ENCODE data around the gene RBM25. TPM values are rescaled to one million over a fixed set of nuclear protein-coding genes. Genes with fewer than 3 reads are reported as not detected.
A peak's percentile ranks its signal among the peaks of the same experiment; 100 is the strongest.
"Not testable (repeated sequence)": the region's sequence is repeated elsewhere in the genome, so short reads cannot be mapped to it uniquely, and the experiment has no call there.

The RBM25 gene
- total RNA-seq, 1 donor from 2014 or later = 22.7 TPM

DNA sequence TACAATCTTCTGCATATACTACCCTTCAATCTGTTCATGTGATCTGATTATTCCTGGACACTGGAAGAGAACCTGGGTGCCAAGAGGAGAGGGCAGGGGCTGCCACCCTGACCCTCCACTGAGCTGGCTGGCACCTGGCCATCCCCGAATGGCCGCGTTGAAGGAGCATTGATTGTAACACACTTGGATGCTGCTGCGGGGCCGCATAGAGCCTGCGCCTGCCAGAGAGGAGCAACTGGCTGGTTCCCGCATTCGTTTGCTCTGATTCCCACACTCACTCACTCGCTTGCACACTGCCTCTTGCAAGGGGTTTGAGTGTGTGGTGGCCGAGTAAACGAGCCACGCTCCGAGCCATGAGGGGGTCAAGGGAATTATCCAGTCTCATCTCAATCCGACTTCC, 110.4 kb downstream of the RBM25 start:
- DNase-seq (ENCODE audit: low read depth in 2 of 2) = no peak

DNA sequence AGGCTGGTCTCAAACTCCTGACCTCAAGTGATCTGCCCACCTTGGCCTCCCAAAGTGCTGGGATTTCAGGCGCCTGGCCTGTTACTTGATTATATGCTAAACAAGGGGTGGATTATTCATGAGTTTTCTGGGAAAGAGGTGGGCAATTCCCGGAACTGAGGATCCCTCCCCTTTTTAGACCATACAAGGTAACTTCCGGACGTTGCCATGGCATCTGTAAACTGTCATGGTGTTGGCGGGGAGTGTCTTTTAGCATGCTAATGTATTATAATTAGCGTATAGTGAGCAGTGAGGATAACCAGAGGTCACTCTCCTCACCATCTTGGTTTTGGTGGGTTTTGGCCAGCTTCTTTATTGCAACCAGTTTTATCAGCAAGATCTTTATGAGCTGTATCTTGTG, 111.5 kb downstream of the RBM25 start:
- not testable (repeated sequence) for DNase-seq (ENCODE audit: low read depth in 2 of 2)

DNA sequence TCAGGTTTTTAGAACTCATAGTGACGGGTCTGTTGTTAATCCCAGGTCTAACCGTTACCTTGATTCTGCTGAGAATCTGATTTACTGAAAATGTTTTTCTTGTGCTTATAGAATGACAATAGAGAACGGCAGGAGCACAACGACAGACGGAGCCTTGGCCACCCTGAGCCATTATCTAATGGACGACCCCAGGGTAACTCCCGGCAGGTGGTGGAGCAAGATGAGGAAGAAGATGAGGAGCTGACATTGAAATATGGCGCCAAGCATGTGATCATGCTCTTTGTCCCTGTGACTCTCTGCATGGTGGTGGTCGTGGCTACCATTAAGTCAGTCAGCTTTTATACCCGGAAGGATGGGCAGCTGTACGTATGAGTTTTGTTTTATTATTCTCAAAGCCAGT, 112.4 kb downstream of the RBM25 start:
- no peak for DNase-seq (ENCODE audit: low read depth in 2 of 2)

DNA sequence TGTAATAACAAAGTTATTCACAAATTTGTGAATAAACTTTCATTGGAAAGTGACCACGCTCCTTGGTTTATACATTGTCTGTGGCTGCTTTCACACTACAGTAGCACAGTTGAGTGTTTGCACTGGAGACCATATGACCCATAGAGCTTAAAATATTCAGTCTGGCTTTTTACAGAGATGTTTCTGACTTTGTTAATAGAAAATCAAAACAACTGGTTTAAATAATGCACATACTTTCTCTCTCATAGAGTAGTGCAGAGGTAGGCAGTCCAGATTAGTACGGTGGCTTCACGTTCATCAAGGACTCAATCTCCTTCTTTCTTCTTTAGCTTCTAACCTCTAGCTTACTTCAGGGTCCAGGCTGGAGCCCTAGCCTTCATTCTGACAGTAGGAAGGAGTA, 114.2 kb downstream of the RBM25 start:
- no peak for DNase-seq (ENCODE audit: low read depth in 2 of 2)

DNA sequence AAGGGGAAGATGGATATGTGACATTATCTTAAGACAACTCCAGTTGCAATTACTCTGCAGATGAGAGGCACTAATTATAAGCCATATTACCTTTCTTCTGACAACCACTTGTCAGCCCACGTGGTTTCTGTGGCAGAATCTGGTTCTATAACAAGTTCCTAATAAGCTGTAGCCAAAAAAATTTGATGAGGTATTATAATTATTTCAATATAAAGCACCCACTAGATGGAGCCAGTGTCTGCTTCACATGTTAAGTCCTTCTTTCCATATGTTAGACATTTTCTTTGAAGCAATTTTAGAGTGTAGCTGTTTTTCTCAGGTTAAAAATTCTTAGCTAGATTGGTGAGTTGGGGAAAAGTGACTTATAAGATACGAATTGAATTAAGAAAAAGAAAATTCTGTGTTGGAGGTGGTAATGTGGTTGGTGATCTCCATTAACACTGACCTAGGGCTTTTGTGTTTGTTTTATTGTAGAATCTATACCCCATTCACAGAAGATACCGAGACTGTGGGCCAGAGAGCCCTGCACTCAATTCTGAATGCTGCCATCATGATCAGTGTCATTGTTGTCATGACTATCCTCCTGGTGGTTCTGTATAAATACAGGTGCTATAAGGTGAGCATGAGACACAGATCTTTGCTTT, 114.9 kb downstream of the RBM25 start:
- peak; percentile 65 to 69 for DNase-seq (ENCODE audit: low read depth in 2 of 2)

Other genes with a start within 250 kb of the RBM25 start
- gene DPF3, start 164.4 kb upstream of the RBM25 start, total RNA-seq = 0.38 and 0.90 TPM in 2 replicates
- gene DCAF4, start 132.1 kb upstream of the RBM25 start, total RNA-seq = 5.1 and 6.2 TPM in 2 replicates
- 12.7 and 19.6 TPM in 2 replicates for gene ZFYVE1, start 31.4 kb upstream of the RBM25 start, total RNA-seq
- gene PSEN1, start 78.0 kb downstream of the RBM25 start, total RNA-seq = 32.0 and 43.2 TPM in 2 replicates
- gene PAPLN, start 179.0 kb downstream of the RBM25 start, total RNA-seq = 30.4 and 58.3 TPM in 2 replicates

Data from dermis microvascular lymphatic vessel endothelial cell (primary cell).